ENCODE results near the gene RBP3. TPM values are rescaled to one million over a fixed set of nuclear protein-coding genes. Genes with fewer than 3 reads are reported as not detected.

The RBP3 gene
- total RNA-seq, 1 experiment from 2014 or later, result not detected

GRCh38 chr10:47319784-47320183 is 28.4 kb upstream of the RBP3 start:
- Histone ChIP-seq H3K27ac (no peak overlapping the region), H3K9me2 (ENCODE audit: insufficient read depth) (no peaks in the 10 kb centered on the region), H4K20me1 (ENCODE audit: insufficient read depth) (no peaks in the 10 kb centered on the region), H3K79me2 (ENCODE audit: low read depth) (no peaks in the 10 kb centered on the region), H2AFZ (no peak overlapping the region), H3K4me2 (no peak overlapping the region), H3K9me3 (ENCODE audit: insufficient read depth, low read depth) (no peaks in the 10 kb centered on the region), H3K36me3 (ENCODE audit: low read depth) (no peaks in the 10 kb centered on the region), H3K4me1 (replicated peaks; ENCODE audit: insufficient read depth) (peaks cover 10% of the 10 kb centered on the region), H3F3A (ENCODE audit: insufficient read depth, low read depth) (no peaks in the 10 kb centered on the region), H3K4me3 (no peak overlapping the region), H3K27me3 (ENCODE audit: insufficient read depth, low read depth) (no peaks in the 10 kb centered on the region)
- DNase-seq, result no peak
- ChIA-PET POLR2A (ENCODE audit: unreplicated experiment) (no interaction called here), CTCF (no interaction called here)
- intact Hi-C loops (cut with micrococcal nuclease; ENCODE audit: unreplicated experiment), result no loop called here
- no TSS peak for BruUV-seq (replicated peaks)
- TF ChIP-seq CTCF (conservative IDR thresholded peaks at IDR 0.05) (no peak), EZH2 (IDR thresholded peaks at IDR 0.05; ENCODE audit: low read depth) (no peak)

- no peaks in the 10 kb centered on the region for H4K20me1 ChIP-seq (ENCODE audit: insufficient read depth)
- H3K4me1 ChIP-seq (replicated peaks; ENCODE audit: insufficient read depth), result peaks cover 11% of the 10 kb centered on the region
- DNase-seq, result no peak
- TF ChIP-seq CTCF (conservative IDR thresholded peaks at IDR 0.05) (no peak), EZH2 (IDR thresholded peaks at IDR 0.05; ENCODE audit: low read depth) (no peak)
- BruUV-seq (replicated peaks), result no TSS peak
- H3F3A ChIP-seq (ENCODE audit: insufficient read depth, low read depth), result no peaks in the 10 kb centered on the region
- H3K36me3 ChIP-seq (ENCODE audit: low read depth), result no peaks in the 10 kb centered on the region
- H3K79me2 ChIP-seq (ENCODE audit: low read depth), result no peaks in the 10 kb centered on the region
- no peak overlapping the region for H3K4me3 ChIP-seq
- POLR2A ChIA-PET (ENCODE audit: unreplicated experiment), result no interaction called here
- no peak overlapping the region for H3K4me2 ChIP-seq
- no peaks in the 10 kb centered on the region for H3K9me2 ChIP-seq (ENCODE audit: insufficient read depth)
- CTCF ChIA-PET, result no interaction called here
- intact Hi-C loops (cut with micrococcal nuclease; ENCODE audit: unreplicated experiment), result no loop called here
- H2AFZ ChIP-seq, result no peak overlapping the region
- H3K9me3 ChIP-seq (ENCODE audit: insufficient read depth, low read depth), result no peaks in the 10 kb centered on the region
- no peak overlapping the region for H3K27ac ChIP-seq
- H3K27me3 ChIP-seq (ENCODE audit: insufficient read depth, low read depth), result no peaks in the 10 kb centered on the region
These were observed 27.4 kb upstream of the RBP3 start for GRCh38 chr10:47320812-47321211.

DNA sequence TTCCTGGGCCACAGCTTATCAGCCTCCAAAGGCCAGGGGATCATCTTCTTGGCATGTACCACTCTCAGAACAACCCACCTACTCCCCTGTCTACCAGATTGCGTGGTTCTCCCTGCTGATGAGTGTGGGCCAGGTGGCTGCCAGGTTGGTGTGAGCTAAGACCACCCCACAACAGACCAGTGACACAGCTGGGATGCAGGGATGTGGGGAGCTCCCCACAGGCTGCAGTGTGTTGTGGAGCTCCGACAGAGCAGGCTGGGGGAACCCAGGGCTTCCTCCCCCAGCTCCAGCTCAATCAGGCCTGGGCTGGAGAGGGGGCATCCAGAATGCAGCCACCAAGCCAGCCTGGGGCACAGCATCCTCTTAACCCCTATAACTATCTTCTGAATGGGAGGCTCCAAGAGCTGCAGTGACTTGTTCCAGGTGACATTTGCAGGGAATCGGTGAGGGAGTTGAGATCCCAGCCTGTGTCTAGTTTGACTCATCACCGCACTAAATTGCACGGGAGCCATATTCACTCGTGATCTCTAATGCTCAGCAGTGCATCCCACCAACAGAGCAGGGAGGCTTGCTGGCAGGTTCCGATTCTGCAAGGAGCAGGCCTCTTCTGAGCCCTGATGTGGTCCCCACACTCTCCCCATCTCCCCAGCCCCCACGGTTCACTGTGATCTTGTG is 26.5 kb upstream of the RBP3 start:
- H3F3A ChIP-seq (ENCODE audit: insufficient read depth, low read depth), result no peaks in the 10 kb centered on the region
- H3K27me3 ChIP-seq (ENCODE audit: insufficient read depth, low read depth), result no peaks in the 10 kb centered on the region
- no peaks in the 10 kb centered on the region for H3K36me3 ChIP-seq (ENCODE audit: low read depth)
- no peaks in the 10 kb centered on the region for H3K9me2 ChIP-seq (ENCODE audit: insufficient read depth)
- H3K9me3 ChIP-seq (ENCODE audit: insufficient read depth, low read depth), result no peaks in the 10 kb centered on the region
- DNase-seq, result no peak
- no peak overlapping the region for H2AFZ ChIP-seq
- H3K4me1 ChIP-seq (replicated peaks; ENCODE audit: insufficient read depth), result peaks cover 19% of the 10 kb centered on the region
- no peak overlapping the region for H3K27ac ChIP-seq
- intact Hi-C loops (cut with micrococcal nuclease; ENCODE audit: unreplicated experiment), result no loop called here
- BruUV-seq (replicated peaks), result no TSS peak
- no peak overlapping the region for H3K4me3 ChIP-seq
- POLR2A ChIA-PET (ENCODE audit: unreplicated experiment), result no interaction called here
- no peaks in the 10 kb centered on the region for H3K79me2 ChIP-seq (ENCODE audit: low read depth)
- H4K20me1 ChIP-seq (ENCODE audit: insufficient read depth), result no peaks in the 10 kb centered on the region
- no peak overlapping the region for H3K4me2 ChIP-seq
- CTCF ChIA-PET, result no interaction called here
- TF ChIP-seq CTCF (conservative IDR thresholded peaks at IDR 0.05) (no peak), EZH2 (IDR thresholded peaks at IDR 0.05; ENCODE audit: low read depth) (no peak)
